ENCODE measurements around the gene SIL1.
"Not testable (repeated sequence)": the region's sequence is repeated elsewhere in the genome, so short reads cannot be mapped to it uniquely, and the experiment has no call there.

The SIL1 gene

GRCh38 chr5:139062910-139063663 lies 135.1 kb downstream of the SIL1 start:
- DNase-seq: no peak

- no peak for DNase-seq
These were observed 136.3 kb downstream of the SIL1 start for GRCh38 chr5:139061856-139062255.

- no peak for DNase-seq
These were observed 136.9 kb downstream of the SIL1 start for GRCh38 chr5:139061274-139061673.

- no peak for DNase-seq
These were observed 140.0 kb downstream of the SIL1 start for GRCh38 chr5:139058121-139058520.

GRCh38 chr5:139057045-139057939 lies 140.9 kb downstream of the SIL1 start:
- DNase-seq: not testable (repeated sequence)

- DNase-seq: no peak
These were observed 145.2 kb downstream of the SIL1 start for GRCh38 chr5:139052975-139053374.

- no peak for DNase-seq
These were observed 146.8 kb downstream of the SIL1 start for GRCh38 chr5:139051392-139051791.

GRCh38 chr5:139050432-139050831 lies 147.7 kb downstream of the SIL1 start:
- DNase-seq: no peak

- DNase-seq: no peak
These were observed 148.4 kb downstream of the SIL1 start for GRCh38 chr5:139049780-139050179.

GRCh38 chr5:139046551-139046950 lies 151.6 kb downstream of the SIL1 start:
- no peak for DNase-seq

GRCh38 chr5:139043157-139043905 lies 154.8 kb downstream of the SIL1 start:
- DNase-seq: no peak

GRCh38 chr5:139040081-139040480 lies 158.1 kb downstream of the SIL1 start:
- no peak for DNase-seq

GRCh38 chr5:139038613-139039305 lies 159.4 kb downstream of the SIL1 start:
- no peak for DNase-seq

- DNase-seq: no peak
These were observed 160.4 kb downstream of the SIL1 start for GRCh38 chr5:139037732-139038131.

- not testable (repeated sequence) for DNase-seq
These were observed 161.8 kb downstream of the SIL1 start for GRCh38 chr5:139036332-139036731.

GRCh38 chr5:139027150-139027549 lies 171.0 kb downstream of the SIL1 start:
- DNase-seq: no peak

- DNase-seq: no peak
These were observed 172.5 kb downstream of the SIL1 start for GRCh38 chr5:139025651-139026050.

GRCh38 chr5:139023286-139023685 lies 174.9 kb downstream of the SIL1 start:
- DNase-seq: no peak

- no peak for DNase-seq
These were observed 175.6 kb downstream of the SIL1 start for GRCh38 chr5:139022528-139022927.

GRCh38 chr5:139021346-139021745 lies 176.8 kb downstream of the SIL1 start:
- DNase-seq: no peak

GRCh38 chr5:139019880-139020279 lies 178.3 kb downstream of the SIL1 start:
- no peak for DNase-seq

- no peak for DNase-seq
These were observed 179.0 kb downstream of the SIL1 start for GRCh38 chr5:139019211-139019610.

GRCh38 chr5:139017624-139018023 lies 180.5 kb downstream of the SIL1 start:
- no peak for DNase-seq

Data from activated CD8-positive, alpha-beta memory T cell treated with anti-CD3 and anti-CD28 coated beads for 24 hours (primary cell).